Measurements from ENCODE around the gene JARID2. TPM values are rescaled to one million over a fixed set of nuclear protein-coding genes. Genes with fewer than 3 reads are reported as not detected.

The JARID2 gene
- total RNA-seq, 3 donors from 2014 or later = 10.6 to 11.8 (median 11.4) TPM

GRCh38 chr6:15430186-15430585 is 184.3 kb downstream of the JARID2 start:
- peaks cover 4% of the 10 kb centered on the region for H3K9me3 ChIP-seq
- TF ChIP-seq CTCF (IDR thresholded peaks at IDR 0.05) = no peak
- no peak for ATAC-seq
- no peak overlapping the region for H3K4me3 ChIP-seq
- no peaks in the 10 kb centered on the region for H3K36me3 ChIP-seq (ENCODE audit: low read depth)
- peaks cover 19% of the 10 kb centered on the region for H3K4me1 ChIP-seq (ENCODE audit: low read depth)
- intact Hi-C loops (cut with DNase I, micrococcal nuclease) = no loop called here
- DNase-seq = no peak

DNA sequence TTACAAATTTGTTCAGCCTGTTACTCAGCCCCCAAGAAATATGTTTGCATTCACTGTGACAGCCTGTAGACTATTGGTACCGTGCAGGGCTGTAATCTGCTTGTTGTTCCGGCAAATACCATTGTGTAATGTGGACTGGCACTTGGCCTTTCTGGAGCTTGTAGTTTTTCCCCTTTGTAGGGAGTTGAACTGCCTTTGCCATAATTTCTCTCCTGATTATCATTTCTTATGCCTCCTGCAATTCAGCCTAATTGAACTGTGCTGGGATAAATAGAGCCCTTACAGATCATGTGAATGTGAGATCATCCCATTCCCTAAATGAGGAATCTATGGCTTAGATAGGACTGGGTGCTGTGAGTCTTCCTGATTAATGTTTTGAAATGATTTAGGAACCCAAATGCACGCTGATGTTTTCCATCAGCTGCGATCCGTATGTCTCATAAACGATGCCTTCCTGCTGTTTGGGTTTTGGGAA is 185.1 kb downstream of the JARID2 start:
- peaks cover 7% of the 10 kb centered on the region for H3K9me3 ChIP-seq
- DNase-seq = no peak
- peaks cover 19% of the 10 kb centered on the region for H3K4me1 ChIP-seq (ENCODE audit: low read depth)
- no peaks in the 10 kb centered on the region for H3K36me3 ChIP-seq (ENCODE audit: low read depth)
- intact Hi-C loops (cut with DNase I, micrococcal nuclease) = no loop called here
- no peak for TF ChIP-seq CTCF (IDR thresholded peaks at IDR 0.05)
- no peak for ATAC-seq
- no peak overlapping the region for H3K4me3 ChIP-seq

DNA sequence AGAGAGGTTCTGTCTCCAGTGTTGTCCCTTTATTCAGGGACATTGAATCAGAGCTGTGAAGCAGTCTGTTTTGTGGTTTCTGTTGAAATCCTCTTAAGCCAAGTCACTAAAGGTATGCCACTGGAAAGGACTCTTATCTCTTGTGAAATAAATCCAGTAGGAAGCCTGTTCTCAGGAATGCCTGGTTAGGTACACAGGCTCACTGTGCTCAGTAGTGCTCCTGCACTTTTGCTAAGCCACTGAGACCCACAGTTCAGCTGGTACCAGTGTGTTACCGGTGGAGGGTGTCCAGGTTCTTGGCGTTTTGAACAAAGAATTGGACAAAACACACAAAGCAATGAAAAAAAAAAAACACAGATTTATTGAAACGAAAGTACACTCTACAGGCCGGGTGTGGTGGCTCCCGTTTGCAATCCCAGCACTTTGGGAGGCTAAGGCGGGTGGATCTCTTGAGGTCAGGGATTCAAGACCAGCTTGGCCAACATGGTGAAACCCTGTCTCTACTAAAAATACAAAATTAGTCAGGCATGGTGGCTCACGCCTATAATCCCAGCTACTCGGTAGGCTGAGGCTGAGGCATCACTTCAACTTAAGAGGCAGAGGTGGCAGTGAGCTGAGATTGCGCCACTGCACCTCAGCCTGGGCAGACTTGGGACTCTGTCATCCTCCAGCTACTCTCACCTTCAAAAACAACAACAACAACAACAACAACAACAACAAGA is 186.1 kb downstream of the JARID2 start:
- no peak for DNase-seq
- Histone ChIP-seq H3K9me3 (peaks cover 7% of the 10 kb centered on the region), H3K36me3 (ENCODE audit: low read depth) (no peaks in the 10 kb centered on the region), H3K4me3 (no peak overlapping the region), H3K4me1 (ENCODE audit: low read depth) (peaks cover 19% of the 10 kb centered on the region)
- intact Hi-C loops (cut with DNase I, micrococcal nuclease) = no loop called here
- TF ChIP-seq CTCF (IDR thresholded peaks at IDR 0.05) = no peak
- peak; percentile 60 for ATAC-seq

GRCh38 chr6:15433511-15433861 is 187.6 kb downstream of the JARID2 start:
- TF ChIP-seq CTCF (IDR thresholded peaks at IDR 0.05) = no peak
- intact Hi-C loops (cut with DNase I, micrococcal nuclease) = no loop called here
- Histone ChIP-seq H3K4me3 (no peak overlapping the region), H3K4me1 (ENCODE audit: low read depth) (peaks cover 19% of the 10 kb centered on the region), H3K36me3 (ENCODE audit: low read depth) (no peaks in the 10 kb centered on the region), H3K9me3 (peaks cover 7% of the 10 kb centered on the region)
- DNase-seq (no peak), ATAC-seq (no peak)

- ATAC-seq (no peak), DNase-seq (no peak)
- intact Hi-C loops (cut with DNase I, micrococcal nuclease) = no loop called here
- H3K36me3 ChIP-seq (ENCODE audit: low read depth) = no peaks in the 10 kb centered on the region
- peaks cover 7% of the 10 kb centered on the region for H3K9me3 ChIP-seq
- H3K4me3 ChIP-seq = no peak overlapping the region
- no peak for TF ChIP-seq CTCF (IDR thresholded peaks at IDR 0.05)
- peaks cover 19% of the 10 kb centered on the region for H3K4me1 ChIP-seq (ENCODE audit: low read depth)
Observed at GRCh38 chr6:15434263-15434662, 188.4 kb downstream of the JARID2 start.

All from mucosa of descending colon (tissue), 3 donors.